ENCODE data around the gene LRRC34. TPM values are rescaled to one million over a fixed set of nuclear protein-coding genes. Genes with fewer than 3 reads are reported as not detected.

The LRRC34 gene
- total RNA-seq: 8.6 and 10.1 TPM in 2 replicates
- long read RNA-seq, partial matches to known transcripts: 2 of 16 reads
- long read RNA-seq, other reads (novel, unspliced or antisense): 4 of 16 reads

DNA sequence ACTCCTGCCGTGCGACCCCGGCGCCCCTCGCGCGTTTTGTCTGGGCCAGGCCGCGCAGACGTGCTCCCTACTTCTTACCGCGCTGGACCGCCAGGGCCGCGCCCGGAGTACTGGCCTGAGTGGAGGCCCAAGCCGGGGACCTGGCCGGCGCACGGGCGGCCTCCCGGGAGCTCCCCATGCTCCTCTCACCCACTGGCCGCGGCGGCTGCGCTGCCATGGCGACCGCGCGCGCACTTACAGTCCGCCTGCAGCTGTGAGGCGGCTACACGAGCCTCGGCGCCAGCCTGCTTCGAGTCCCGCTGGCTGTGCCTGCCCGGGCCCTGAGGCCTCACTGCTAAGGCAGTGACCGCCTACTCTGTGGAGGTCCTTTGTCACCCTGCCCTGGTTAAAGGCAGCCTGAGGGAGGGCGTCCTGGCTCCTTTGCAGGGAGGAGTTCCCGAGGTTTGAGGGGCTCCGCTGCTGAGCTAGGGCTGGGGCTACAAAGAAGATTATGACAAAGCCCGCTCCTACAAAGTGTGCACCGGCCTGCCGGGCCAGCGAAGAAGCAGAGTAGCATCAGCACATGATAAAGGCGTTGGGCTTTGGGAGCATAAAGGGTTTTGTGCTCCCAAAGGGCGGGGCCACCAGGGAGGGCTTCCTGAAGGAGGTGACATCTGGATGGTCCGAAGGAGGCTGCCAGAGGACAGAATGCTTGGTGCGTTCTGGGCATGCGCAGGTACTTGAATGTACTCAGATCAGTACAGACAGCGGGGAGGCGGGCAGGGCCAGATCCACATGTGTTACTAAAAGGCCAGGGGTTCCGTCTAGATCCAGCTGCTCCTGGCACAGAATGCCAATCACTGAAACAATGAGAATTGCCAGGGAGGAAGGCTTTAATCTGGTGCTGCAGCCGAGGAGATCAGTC lies at the start of gene LRRC34, which contains the start of gene LRRIQ4:
TSS of gene LRRC34 (minus strand) at position 573 of the 904 bp plus-strand sequence. CDS start at position 217, 356 bp downstream.
TSS of gene LRRIQ4 (plus strand) at position 539 of the 904 bp plus-strand sequence. CDS start 9,052 bp downstream, outside the sequence.
- peak within 1 kb of the TSS; percentile 94 for H3K27ac Mint-ChIP-seq (ENCODE audit: unreplicated experiment)
- H3K27me3 Mint-ChIP-seq (ENCODE audit: low read depth): no peaks in the 10 kb centered on the region
- peaks cover 11% of the 10 kb centered on the region for H3K9me3 Mint-ChIP-seq
- peaks cover 28% of the 10 kb centered on the region for H3K4me1 Mint-ChIP-seq
- H3K36me3 Mint-ChIP-seq (ENCODE audit: low read depth): peaks cover 13% of the 10 kb centered on the region
- peak; percentile 67 for DNase-seq (ENCODE audit: low read depth, low spot score)
- peak within 1 kb of the TSS; percentile 97 for H3K4me3 Mint-ChIP-seq
- peak; percentile 12 for TF ChIP-seq CTCF (conservative IDR thresholded peaks at IDR 0.05)

- Mint-ChIP-seq H3K36me3 (ENCODE audit: low read depth) (no peaks in the 10 kb centered on the region), H3K4me1 (no peaks in the 10 kb centered on the region), H3K27ac (ENCODE audit: unreplicated experiment) (no peak overlapping the region), H3K4me3 (no peak overlapping the region), H3K27me3 (ENCODE audit: low read depth) (no peaks in the 10 kb centered on the region), H3K9me3 (no peaks in the 10 kb centered on the region)
- no peak for TF ChIP-seq CTCF (conservative IDR thresholded peaks at IDR 0.05)
- DNase-seq (ENCODE audit: low read depth, low spot score): no peak
Observed at GRCh38 chr3:169861871-169862270, 49.2 kb upstream of the LRRC34 start.

DNA sequence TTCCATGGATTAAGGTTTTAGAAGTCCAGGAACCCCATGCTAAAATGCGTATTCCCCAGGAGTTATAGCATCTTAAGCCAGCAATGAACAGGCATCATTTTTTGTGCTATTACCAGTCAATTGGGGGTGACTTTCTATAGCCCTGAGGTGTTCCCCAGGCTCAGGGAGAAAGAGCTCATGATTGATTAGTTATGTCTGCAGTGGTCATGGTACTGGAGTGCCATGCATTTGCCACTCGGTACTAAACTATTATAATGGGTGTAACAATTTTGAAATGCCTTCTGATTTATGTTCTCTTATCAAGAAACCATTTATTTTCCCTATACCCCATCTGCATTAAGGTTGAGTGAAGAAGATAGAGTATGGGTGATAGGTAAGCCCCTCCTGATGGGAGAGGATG lies 45.1 kb upstream of the LRRC34 start:
- Mint-ChIP-seq H3K4me1 (no peaks in the 10 kb centered on the region), H3K27me3 (ENCODE audit: low read depth) (no peaks in the 10 kb centered on the region), H3K4me3 (no peak overlapping the region), H3K9me3 (no peaks in the 10 kb centered on the region), H3K36me3 (ENCODE audit: low read depth) (no peaks in the 10 kb centered on the region), H3K27ac (ENCODE audit: unreplicated experiment) (no peak overlapping the region)
- no peak for DNase-seq (ENCODE audit: low read depth, low spot score)
- TF ChIP-seq CTCF (conservative IDR thresholded peaks at IDR 0.05): no peak

DNA sequence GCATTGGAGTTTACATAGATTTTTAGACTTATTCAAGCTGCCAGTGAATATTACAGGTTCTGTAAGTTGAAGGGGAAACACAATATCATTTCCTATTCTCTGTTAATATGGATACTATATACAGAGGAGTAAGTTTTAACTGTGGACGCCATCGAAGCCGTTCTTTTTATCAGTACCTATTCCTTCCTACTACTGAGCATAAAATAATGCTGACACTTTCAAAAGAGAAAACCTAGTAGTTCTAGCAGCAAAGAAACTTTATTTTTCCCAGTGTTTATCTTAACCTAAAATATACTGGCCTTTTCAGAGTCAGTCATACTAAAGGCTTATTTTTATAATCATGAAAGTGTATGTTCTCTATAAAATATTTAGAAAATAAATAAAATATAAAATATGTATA lies 42.8 kb upstream of the LRRC34 start:
- DNase-seq (ENCODE audit: low read depth, low spot score): no peak
- no peak for TF ChIP-seq CTCF (conservative IDR thresholded peaks at IDR 0.05)
- H3K4me1 Mint-ChIP-seq: no peaks in the 10 kb centered on the region
- no peaks in the 10 kb centered on the region for H3K9me3 Mint-ChIP-seq
- H3K27ac Mint-ChIP-seq (ENCODE audit: unreplicated experiment): no peak overlapping the region
- H3K4me3 Mint-ChIP-seq: no peak overlapping the region
- no peaks in the 10 kb centered on the region for H3K27me3 Mint-ChIP-seq (ENCODE audit: low read depth)
- H3K36me3 Mint-ChIP-seq (ENCODE audit: low read depth): no peaks in the 10 kb centered on the region

DNA sequence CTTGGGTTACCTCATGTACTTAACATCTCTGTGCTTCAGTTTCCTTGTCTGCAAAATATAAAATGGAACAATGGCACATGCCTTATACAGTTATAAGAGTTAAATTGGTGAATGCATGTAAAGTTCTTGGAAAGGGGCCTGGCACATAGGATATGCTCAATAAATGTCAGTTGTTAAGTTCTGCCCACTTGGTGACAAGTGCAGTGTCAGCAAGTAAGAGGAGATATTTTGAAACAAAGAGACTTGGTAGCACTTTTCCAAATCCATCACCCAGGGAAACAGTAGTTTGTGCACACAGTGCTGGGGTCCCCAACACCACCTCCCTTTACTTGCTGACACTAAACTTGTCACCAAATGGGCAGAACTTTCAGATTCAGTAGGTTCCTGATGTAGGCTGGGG lies 37.9 kb upstream of the LRRC34 start:
- no peak overlapping the region for H3K4me3 Mint-ChIP-seq
- no peaks in the 10 kb centered on the region for H3K36me3 Mint-ChIP-seq (ENCODE audit: low read depth)
- no peaks in the 10 kb centered on the region for H3K9me3 Mint-ChIP-seq
- no peak for DNase-seq (ENCODE audit: low read depth, low spot score)
- no peaks in the 10 kb centered on the region for H3K27me3 Mint-ChIP-seq (ENCODE audit: low read depth)
- H3K4me1 Mint-ChIP-seq: no peaks in the 10 kb centered on the region
- no peak overlapping the region for H3K27ac Mint-ChIP-seq (ENCODE audit: unreplicated experiment)
- TF ChIP-seq CTCF (conservative IDR thresholded peaks at IDR 0.05): no peak

Measured in neural crest cell (in vitro differentiated cells).